Liver (tissue), 9 donors: ENCODE results near the gene MC2R. TPM values are rescaled to one million over a fixed set of nuclear protein-coding genes. Genes with fewer than 3 reads are reported as not detected.

Experiments used
- DNase-seq: peaks from one replicate; pipeline ENCODE4 v3.0.0-alpha.2; 2017; ENCODE audit warnings: low spot score
- H3K27ac ChIP-seq, 2 donors: one replicate each; pipeline ENCODE4 v1.7.0; 2013; ENCODE audit warnings: inconsistent platforms in 2 of 2, low read length in 2 of 2, control low read depth in 1 of 2, low read depth in 1 of 2, mild to moderate bottlenecking in 1 of 2
- H3K27me3 ChIP-seq, 4 donors: one replicate each; pipeline versions ENCODE4 v1.6.1 to v1.7.0; 2013; ENCODE audit warnings: low read length in 3 of 4, inconsistent platforms in 1 of 4, mild to moderate bottlenecking in 1 of 4, moderate library complexity in 1 of 4; ENCODE audit not compliant: control insufficient read depth in 4 of 4, insufficient read depth in 4 of 4
- H3K36me3 ChIP-seq, 4 donors: one replicate each; pipeline versions ENCODE4 v1.6.1 to v1.7.0; 2013; ENCODE audit warnings: low read length in 3 of 4, mild to moderate bottlenecking in 3 of 4, low read depth in 1 of 4, moderate library complexity in 1 of 4; ENCODE audit not compliant: control insufficient read depth in 4 of 4, insufficient read depth in 3 of 4
- H3K4me1 ChIP-seq, 4 donors: one replicate each; pipeline versions ENCODE4 v1.6.1 to v1.7.0; 2013; ENCODE audit warnings: low read length in 3 of 4, mild to moderate bottlenecking in 3 of 4, moderate library complexity in 1 of 4; ENCODE audit not compliant: control insufficient read depth in 4 of 4, insufficient read depth in 4 of 4
- H3K4me3 ChIP-seq, 3 donors: one replicate each; pipeline versions ENCODE4 v1.6.1 to v1.7.0; 2013; ENCODE audit warnings: low read length in 3 of 3, control low read depth in 1 of 3, low read depth in 1 of 3, mild to moderate bottlenecking in 1 of 3
- H3K9ac ChIP-seq, 2 donors: one replicate each; pipeline ENCODE4 v1.7.0; 2013; ENCODE audit warnings: low read length in 2 of 2, mild to moderate bottlenecking in 2 of 2, moderate library complexity in 2 of 2, control low read depth in 1 of 2, low read depth in 1 of 2
- H3K9me3 ChIP-seq, 4 donors: one replicate each; pipeline versions ENCODE4 v1.6.1 to v1.7.0; 2013; ENCODE audit warnings: low read length in 3 of 4; ENCODE audit not compliant: control insufficient read depth in 4 of 4
- EGR1 ChIP-seq, 2 donors: IDR thresholded peaks; 2 replicates each; pipeline ENCODE4 v1.6.1; 2016 to 2018; ENCODE audit warnings: antibody characterized with exemption in 2 of 2, low read depth in 2 of 2
- FOXA1 ChIP-seq: IDR thresholded peaks from 2 replicates; pipeline ENCODE4 v1.6.1; 2016; ENCODE audit warnings: antibody characterized with exemption
- GABPA ChIP-seq, 2 donors: IDR thresholded peaks in 1 of 2; conservative IDR thresholded peaks in 1 of 2; 2 replicates each; pipeline ENCODE4 v1.6.1; 2016; ENCODE audit warnings: antibody characterized with exemption in 2 of 2, mild to moderate bottlenecking in 1 of 2, moderate library complexity in 1 of 2
- HNF4A ChIP-seq, 2 donors: conservative IDR thresholded peaks; 2 replicates each; pipeline ENCODE4 v1.6.1; 2016; ENCODE audit warnings: antibody characterized with exemption in 2 of 2, mild to moderate bottlenecking in 2 of 2
- HNF4G ChIP-seq: IDR thresholded peaks from 2 replicates; pipeline ENCODE4 v1.6.1; 2016; ENCODE audit warnings: antibody characterized with exemption
- JUND ChIP-seq, 2 donors: IDR thresholded peaks; 2 replicates each; pipeline ENCODE4 v1.6.1; 2016; ENCODE audit warnings: antibody characterized with exemption in 2 of 2
- NR2F2 ChIP-seq: IDR thresholded peaks from 2 replicates; pipeline ENCODE4 v1.6.1; 2016; ENCODE audit warnings: antibody characterized with exemption
- RAD21 ChIP-seq, 2 donors: IDR thresholded peaks; 2 replicates each; pipeline ENCODE4 v1.6.1; 2016; ENCODE audit warnings: antibody characterized with exemption in 2 of 2, mild to moderate bottlenecking in 2 of 2
- RXRA ChIP-seq, 2 donors: IDR thresholded peaks; 2 replicates each; pipeline ENCODE4 v1.6.1; 2017 to 2018; ENCODE audit warnings: antibody characterized with exemption in 2 of 2, mild to moderate bottlenecking in 1 of 2
- SP1 ChIP-seq: IDR thresholded peaks from 2 replicates; pipeline ENCODE4 v1.6.1; 2018; ENCODE audit warnings: antibody characterized with exemption, mild to moderate bottlenecking
- TAF1 ChIP-seq: conservative IDR thresholded peaks from 2 replicates; pipeline ENCODE4 v1.6.1; 2016; ENCODE audit warnings: antibody characterized with exemption, mild to moderate bottlenecking
- YY1 ChIP-seq: IDR thresholded peaks from 2 replicates; pipeline ENCODE4 v1.6.1; 2016; ENCODE audit warnings: antibody characterized with exemption, mild to moderate bottlenecking
- WGBS: extraction: QIAGEN DNeasy Blood & Tissue Kit; methylation state at CpG from one replicate; pipeline ENCODE4 v1.1.7; 2013; 5-methylcytosine and 5-hydroxymethylcytosine counted together
- polyA plus RNA-seq, 2 donors: library from polyadenylated mRNA; stranded (reverse) in 1 of 2; unstranded in 1 of 2; fragments of 200-250 nt in 1 of 2; fragments of >200 nt in 1 of 2; fragmentation: Nextera tagmentation in 1 of 2; extraction: Ambion mirVana in 1 of 2; gene quantifications; one replicate each; pipeline versions ENCODE4 v1.2.1 to v1.2.3, GENCODE V29; 2013 to 2015
- total RNA-seq, 2 donors: library from RNA; depleted of rRNA; stranded (reverse); fragments of >200 nt; gene quantifications; one replicate each; pipeline ENCODE4 v1.2.3, GENCODE V29; 2014
- TF ChIP-seq, protein P1 (sequence below): IDR thresholded peaks from 2 replicates; pipeline ENCODE4 v1.6.1; 2016; ENCODE audit warnings: antibody characterized with exemption, mild to moderate bottlenecking
- TF ChIP-seq, protein P2 (sequence below): IDR thresholded peaks from 2 replicates; pipeline ENCODE4 v1.6.1; 2016; ENCODE audit warnings: antibody characterized with exemption
- TF ChIP-seq, protein P3 (sequence below): fragments of 150-350 bp; IDR thresholded peaks from 2 replicates; pipeline ENCODE4 v1.5.1; 2017; ENCODE audit warnings: improper control_type of control experiment, low read depth, low read length; ENCODE audit not compliant: missing input control
- TF ChIP-seq, protein P4 (sequence below): IDR thresholded peaks from 2 replicates; pipeline ENCODE4 v1.6.1; 2016; ENCODE audit warnings: antibody characterized with exemption
- TF ChIP-seq, protein P5 (sequence below): IDR thresholded peaks from 2 replicates; pipeline ENCODE4 v1.6.1; 2016; ENCODE audit warnings: antibody characterized with exemption
- donor health status: healthy.
- donor health status: healthy.
- donor health status: healthy.
- donor health status: healthy.
- donor health status: healthy.

The MC2R gene
- total and polyA plus RNA-seq, 4 donors, result not detected

DNA sequence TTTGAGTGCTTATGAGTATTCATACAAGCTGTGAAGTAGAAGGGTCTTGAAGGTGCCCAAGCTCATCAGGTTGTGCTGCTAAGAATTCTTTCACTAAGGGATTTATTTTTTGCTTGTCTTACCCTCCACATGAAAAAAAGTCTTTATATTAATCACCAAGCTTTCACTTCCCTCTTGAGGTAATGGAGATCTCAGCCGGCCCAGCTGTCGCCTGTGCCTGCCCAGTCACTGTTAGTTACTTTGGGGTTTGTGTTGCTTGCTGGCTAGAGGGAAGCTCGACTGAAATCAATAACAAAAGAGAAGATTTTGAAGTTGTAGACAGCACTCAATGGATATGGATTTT is 21.9 kb downstream of the MC2R start:
- Histone ChIP-seq H3K27me3 (peaks cover 0 to 3% (median 0%) of the 10 kb centered on the region in 4 donors), H3K4me3 (no peak overlapping the region), H3K36me3 (no peaks in the 10 kb centered on the region), H3K27ac (no peak overlapping the region), H3K4me1 (no peaks in the 10 kb centered on the region), H3K9ac (no peak overlapping the region), H3K9me3 (no peaks in the 10 kb centered on the region)
- DNase-seq, result no peak
- 55% methylated on average over 3 of the region's 3 CpGs for WGBS
- TF ChIP-seq SP1, result no peak
- TF ChIP-seq, protein P1, sequence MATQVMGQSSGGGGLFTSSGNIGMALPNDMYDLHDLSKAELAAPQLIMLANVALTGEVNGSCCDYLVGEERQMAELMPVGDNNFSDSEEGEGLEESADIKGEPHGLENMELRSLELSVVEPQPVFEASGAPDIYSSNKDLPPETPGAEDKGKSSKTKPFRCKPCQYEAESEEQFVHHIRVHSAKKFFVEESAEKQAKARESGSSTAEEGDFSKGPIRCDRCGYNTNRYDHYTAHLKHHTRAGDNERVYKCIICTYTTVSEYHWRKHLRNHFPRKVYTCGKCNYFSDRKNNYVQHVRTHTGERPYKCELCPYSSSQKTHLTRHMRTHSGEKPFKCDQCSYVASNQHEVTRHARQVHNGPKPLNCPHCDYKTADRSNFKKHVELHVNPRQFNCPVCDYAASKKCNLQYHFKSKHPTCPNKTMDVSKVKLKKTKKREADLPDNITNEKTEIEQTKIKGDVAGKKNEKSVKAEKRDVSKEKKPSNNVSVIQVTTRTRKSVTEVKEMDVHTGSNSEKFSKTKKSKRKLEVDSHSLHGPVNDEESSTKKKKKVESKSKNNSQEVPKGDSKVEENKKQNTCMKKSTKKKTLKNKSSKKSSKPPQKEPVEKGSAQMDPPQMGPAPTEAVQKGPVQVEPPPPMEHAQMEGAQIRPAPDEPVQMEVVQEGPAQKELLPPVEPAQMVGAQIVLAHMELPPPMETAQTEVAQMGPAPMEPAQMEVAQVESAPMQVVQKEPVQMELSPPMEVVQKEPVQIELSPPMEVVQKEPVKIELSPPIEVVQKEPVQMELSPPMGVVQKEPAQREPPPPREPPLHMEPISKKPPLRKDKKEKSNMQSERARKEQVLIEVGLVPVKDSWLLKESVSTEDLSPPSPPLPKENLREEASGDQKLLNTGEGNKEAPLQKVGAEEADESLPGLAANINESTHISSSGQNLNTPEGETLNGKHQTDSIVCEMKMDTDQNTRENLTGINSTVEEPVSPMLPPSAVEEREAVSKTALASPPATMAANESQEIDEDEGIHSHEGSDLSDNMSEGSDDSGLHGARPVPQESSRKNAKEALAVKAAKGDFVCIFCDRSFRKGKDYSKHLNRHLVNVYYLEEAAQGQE, result no peak
- no peak for TF ChIP-seq YY1
- TF ChIP-seq GABPA (IDR thresholded peaks at IDR 0.05 in 1 of 2, conservative IDR thresholded peaks at IDR 0.05 in 1 of 2), result no peak
- no peak for TF ChIP-seq JUND (IDR thresholded peaks at IDR 0.05)
- no peak for TF ChIP-seq FOXA1
- no peak for TF ChIP-seq RXRA (IDR thresholded peaks at IDR 0.05)
- TF ChIP-seq HNF4G, result no peak
- TF ChIP-seq, protein P2, sequence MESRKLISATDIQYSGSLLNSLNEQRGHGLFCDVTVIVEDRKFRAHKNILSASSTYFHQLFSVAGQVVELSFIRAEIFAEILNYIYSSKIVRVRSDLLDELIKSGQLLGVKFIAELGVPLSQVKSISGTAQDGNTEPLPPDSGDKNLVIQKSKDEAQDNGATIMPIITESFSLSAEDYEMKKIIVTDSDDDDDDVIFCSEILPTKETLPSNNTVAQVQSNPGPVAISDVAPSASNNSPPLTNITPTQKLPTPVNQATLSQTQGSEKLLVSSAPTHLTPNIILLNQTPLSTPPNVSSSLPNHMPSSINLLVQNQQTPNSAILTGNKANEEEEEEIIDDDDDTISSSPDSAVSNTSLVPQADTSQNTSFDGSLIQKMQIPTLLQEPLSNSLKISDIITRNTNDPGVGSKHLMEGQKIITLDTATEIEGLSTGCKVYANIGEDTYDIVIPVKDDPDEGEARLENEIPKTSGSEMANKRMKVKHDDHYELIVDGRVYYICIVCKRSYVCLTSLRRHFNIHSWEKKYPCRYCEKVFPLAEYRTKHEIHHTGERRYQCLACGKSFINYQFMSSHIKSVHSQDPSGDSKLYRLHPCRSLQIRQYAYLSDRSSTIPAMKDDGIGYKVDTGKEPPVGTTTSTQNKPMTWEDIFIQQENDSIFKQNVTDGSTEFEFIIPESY, result no peak
- no peak for TF ChIP-seq NR2F2
- TF ChIP-seq, protein P3, sequence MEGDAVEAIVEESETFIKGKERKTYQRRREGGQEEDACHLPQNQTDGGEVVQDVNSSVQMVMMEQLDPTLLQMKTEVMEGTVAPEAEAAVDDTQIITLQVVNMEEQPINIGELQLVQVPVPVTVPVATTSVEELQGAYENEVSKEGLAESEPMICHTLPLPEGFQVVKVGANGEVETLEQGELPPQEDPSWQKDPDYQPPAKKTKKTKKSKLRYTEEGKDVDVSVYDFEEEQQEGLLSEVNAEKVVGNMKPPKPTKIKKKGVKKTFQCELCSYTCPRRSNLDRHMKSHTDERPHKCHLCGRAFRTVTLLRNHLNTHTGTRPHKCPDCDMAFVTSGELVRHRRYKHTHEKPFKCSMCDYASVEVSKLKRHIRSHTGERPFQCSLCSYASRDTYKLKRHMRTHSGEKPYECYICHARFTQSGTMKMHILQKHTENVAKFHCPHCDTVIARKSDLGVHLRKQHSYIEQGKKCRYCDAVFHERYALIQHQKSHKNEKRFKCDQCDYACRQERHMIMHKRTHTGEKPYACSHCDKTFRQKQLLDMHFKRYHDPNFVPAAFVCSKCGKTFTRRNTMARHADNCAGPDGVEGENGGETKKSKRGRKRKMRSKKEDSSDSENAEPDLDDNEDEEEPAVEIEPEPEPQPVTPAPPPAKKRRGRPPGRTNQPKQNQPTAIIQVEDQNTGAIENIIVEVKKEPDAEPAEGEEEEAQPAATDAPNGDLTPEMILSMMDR, result no peak
- no peak for TF ChIP-seq HNF4A (conservative IDR thresholded peaks at IDR 0.05)
- TF ChIP-seq EGR1 (IDR thresholded peaks at IDR 0.05; ENCODE audit: low read depth in 2 of 2), result no peak
- TF ChIP-seq, protein P4, sequence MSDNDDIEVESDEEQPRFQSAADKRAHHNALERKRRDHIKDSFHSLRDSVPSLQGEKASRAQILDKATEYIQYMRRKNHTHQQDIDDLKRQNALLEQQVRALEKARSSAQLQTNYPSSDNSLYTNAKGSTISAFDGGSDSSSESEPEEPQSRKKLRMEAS, result no peak
- TF ChIP-seq RAD21 (IDR thresholded peaks at IDR 0.05), result no peak
- no peak for TF ChIP-seq TAF1
- TF ChIP-seq, protein P5, sequence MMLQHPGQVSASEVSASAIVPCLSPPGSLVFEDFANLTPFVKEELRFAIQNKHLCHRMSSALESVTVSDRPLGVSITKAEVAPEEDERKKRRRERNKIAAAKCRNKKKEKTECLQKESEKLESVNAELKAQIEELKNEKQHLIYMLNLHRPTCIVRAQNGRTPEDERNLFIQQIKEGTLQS, result no peak

DNA sequence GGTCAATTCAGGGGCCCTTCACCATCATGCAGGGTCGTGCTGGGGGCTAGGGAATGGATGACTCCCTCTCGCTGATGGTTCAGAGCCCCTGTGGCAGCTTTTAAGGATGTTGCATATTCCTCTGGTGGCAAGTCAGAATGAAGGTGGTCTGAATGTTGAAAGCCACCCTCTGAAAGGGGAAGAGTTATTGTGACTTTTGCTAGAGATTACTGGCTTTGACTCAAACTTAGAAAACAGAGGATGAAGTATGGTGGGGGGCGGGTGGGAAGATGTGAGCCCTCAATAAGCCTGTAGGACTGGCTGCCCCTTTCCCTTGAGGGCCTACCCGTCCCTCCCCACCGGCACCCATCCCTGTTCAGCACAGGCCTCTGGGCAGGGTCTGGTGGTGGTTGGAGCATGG is 23.2 kb downstream of the MC2R start:
- H3K27ac ChIP-seq, result no peak overlapping the region
- DNase-seq, result no peak
- WGBS, result 67% methylated on average over 5 of the region's 5 CpGs
- no peaks in the 10 kb centered on the region for H3K9me3 ChIP-seq
- H3K4me3 ChIP-seq, result no peak overlapping the region
- peaks cover 0 to 3% (median 0%) of the 10 kb centered on the region in 4 donors for H3K27me3 ChIP-seq
- no peaks in the 10 kb centered on the region for H3K4me1 ChIP-seq
- H3K36me3 ChIP-seq, result no peaks in the 10 kb centered on the region
- H3K9ac ChIP-seq, result no peak overlapping the region
- TF ChIP-seq JUND (IDR thresholded peaks at IDR 0.05) (no peak), RXRA (IDR thresholded peaks at IDR 0.05) (no peak), HNF4G (no peak), RAD21 (IDR thresholded peaks at IDR 0.05) (no peak), GABPA (IDR thresholded peaks at IDR 0.05 in 1 of 2, conservative IDR thresholded peaks at IDR 0.05 in 1 of 2) (no peak), FOXA1 (no peak), HNF4A (conservative IDR thresholded peaks at IDR 0.05) (no peak), NR2F2 (no peak), TAF1 (no peak)
- TF ChIP-seq, protein P5, result no peak
- TF ChIP-seq, protein P2, result no peak
- TF ChIP-seq, protein P1, result no peak
- TF ChIP-seq, protein P4, result no peak
